Activated CD8-positive, alpha-beta T cell treated with anti-CD3 and anti-CD28 coated beads, Interleukin-2, amount 10 ng/mL, durations not matched to agents 7 days and 5 days (primary cell): ENCODE results near the gene TET2. TPM values are rescaled to one million over a fixed set of nuclear protein-coding genes. Genes with fewer than 3 reads are reported as not detected.

ENCODE experiments used
- ATAC-seq: fragments of 150-1000 bp; cut with Tn5 transposase; one replicate; pipeline ENCODE4 v1.10.0; 2021; ENCODE audit warnings: moderate library complexity
- CTCF ChIA-PET: fragments of 350-600 bp; sonication (Branson Sonifier 250); formaldehyde crosslinking; loops from one replicate; lab custom pipeline; 2021; ENCODE audit warnings: antibody characterized with exemption; lab: Charles Lee
- POLR2A ChIA-PET: fragments of 350-600 bp; sonication (Branson Sonifier 250); formaldehyde crosslinking; loops from one replicate; lab custom pipeline; 2021; ENCODE audit warnings: antibody characterized with exemption; lab: Charles Lee
- DNase-seq: peaks from one replicate; pipeline ENCODE4 v3.0.0-alpha.2; 2020
- H3K27ac Mint-ChIP-seq: one replicate; pipeline ENCODE4 v1.8.0; 2021; ENCODE audit warnings: mild to moderate bottlenecking, mixed read lengths
- H3K27me3 Mint-ChIP-seq: one replicate; pipeline ENCODE4 v1.8.0; 2021; ENCODE audit warnings: low read depth, mixed read lengths
- H3K36me3 Mint-ChIP-seq: one replicate; pipeline ENCODE4 v1.8.0; 2021; ENCODE audit warnings: low read depth, mixed read lengths
- H3K4me1 Mint-ChIP-seq: one replicate; pipeline ENCODE4 v1.8.0; 2021; ENCODE audit warnings: low read depth, mixed read lengths
- H3K4me3 Mint-ChIP-seq: one replicate; pipeline ENCODE4 v1.8.0; 2021; ENCODE audit warnings: mild to moderate bottlenecking, mixed read lengths
- H3K9me3 Mint-ChIP-seq: one replicate; pipeline ENCODE4 v1.8.0; 2022; ENCODE audit warnings: mixed read lengths; ENCODE audit not compliant: insufficient read depth
- total RNA-seq, 2 experiments: library from RNA; stranded (reverse); gene quantifications; one replicate each; pipeline ENCODE4 v1.2.3, GENCODE V29; 2021

TET2 gene
- total RNA-seq, 2 experiments from 2014 or later = 28.4 to 29.3 TPM

DNA sequence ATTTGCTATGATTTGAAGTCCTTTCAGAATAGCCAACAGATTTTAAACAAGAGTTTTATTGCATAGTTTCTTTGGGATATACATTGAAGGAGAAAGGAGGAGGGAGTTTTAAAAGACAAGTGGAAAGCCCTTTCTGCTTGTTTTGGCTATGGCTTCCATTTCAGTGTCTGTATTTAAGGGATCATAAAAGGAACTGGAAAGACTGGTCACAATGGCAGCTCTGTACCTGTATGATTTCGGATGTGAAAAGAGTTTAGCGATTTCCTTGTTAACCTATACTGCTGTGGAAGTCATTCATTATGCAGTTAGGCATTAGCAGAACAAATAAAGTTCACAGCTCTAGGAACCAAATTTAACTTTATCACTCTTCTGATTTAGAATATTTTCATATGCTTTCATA, 60.7 kb downstream of the TET2 start:
- Mint-ChIP-seq H3K27ac (no peak overlapping the region), H3K4me1 (no peaks in the 10 kb centered on the region), H3K9me3 (no peaks in the 10 kb centered on the region), H3K4me3 (no peak overlapping the region), H3K36me3 (peaks cover 32% of the 10 kb centered on the region), H3K27me3 (no peaks in the 10 kb centered on the region)
- ATAC-seq (no peak), DNase-seq (no peak)
- POLR2A ChIA-PET = no interaction called here
- CTCF ChIA-PET = no interaction called here

DNA sequence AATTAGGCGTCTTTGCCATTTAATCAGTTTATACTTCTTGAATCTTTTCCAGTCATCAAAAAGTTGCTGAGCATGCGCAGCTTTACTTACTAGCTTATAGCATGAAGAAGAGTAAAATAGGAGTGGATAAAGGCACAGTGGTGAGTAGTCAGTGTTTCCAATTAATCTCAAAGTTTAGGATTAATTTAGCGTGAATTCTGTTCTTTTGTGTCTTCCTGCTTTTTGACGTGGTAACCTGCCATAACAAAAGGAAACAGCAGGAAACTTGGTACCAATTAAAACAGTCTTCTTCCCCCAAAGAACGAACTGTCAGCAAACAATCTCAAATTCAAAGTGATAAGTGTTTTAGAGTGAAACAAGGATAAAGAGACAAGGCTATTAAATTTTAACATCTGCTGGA, 61.9 kb downstream of the TET2 start:
- no peak for DNase-seq
- no peaks in the 10 kb centered on the region for H3K9me3 Mint-ChIP-seq
- no peaks in the 10 kb centered on the region for H3K4me1 Mint-ChIP-seq
- POLR2A ChIA-PET = no interaction called here
- ATAC-seq = no peak
- no peaks in the 10 kb centered on the region for H3K27me3 Mint-ChIP-seq
- H3K36me3 Mint-ChIP-seq = peaks cover 34% of the 10 kb centered on the region
- no peak overlapping the region for H3K27ac Mint-ChIP-seq
- CTCF ChIA-PET = no interaction called here
- no peak overlapping the region for H3K4me3 Mint-ChIP-seq

DNA sequence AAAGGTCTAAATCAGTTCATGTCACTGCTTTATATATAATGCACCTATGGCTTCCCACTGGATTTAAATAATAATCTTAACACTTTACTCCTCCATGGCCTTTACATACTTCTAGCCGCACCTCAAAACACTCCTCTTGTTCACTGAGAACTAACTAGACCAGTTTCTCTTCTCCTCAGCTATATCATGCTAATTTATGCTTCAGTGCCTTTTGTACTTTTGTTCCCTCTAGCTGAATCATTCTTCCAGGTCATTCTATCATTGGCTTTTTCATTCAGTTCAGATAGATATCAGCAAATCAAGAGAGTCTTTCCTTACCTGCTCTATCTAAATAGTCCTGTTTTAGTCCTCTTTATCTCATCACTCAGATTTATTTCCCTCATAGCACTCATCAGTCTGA, 64.2 kb downstream of the TET2 start:
- ChIA-PET POLR2A (no interaction called here), CTCF (no interaction called here)
- ATAC-seq (no peak), DNase-seq (no peak)
- peaks cover 40% of the 10 kb centered on the region for H3K36me3 Mint-ChIP-seq
- no peak overlapping the region for H3K4me3 Mint-ChIP-seq
- H3K27me3 Mint-ChIP-seq = no peaks in the 10 kb centered on the region
- H3K4me1 Mint-ChIP-seq = peaks cover 11% of the 10 kb centered on the region
- no peaks in the 10 kb centered on the region for H3K9me3 Mint-ChIP-seq
- H3K27ac Mint-ChIP-seq = no peak overlapping the region

DNA sequence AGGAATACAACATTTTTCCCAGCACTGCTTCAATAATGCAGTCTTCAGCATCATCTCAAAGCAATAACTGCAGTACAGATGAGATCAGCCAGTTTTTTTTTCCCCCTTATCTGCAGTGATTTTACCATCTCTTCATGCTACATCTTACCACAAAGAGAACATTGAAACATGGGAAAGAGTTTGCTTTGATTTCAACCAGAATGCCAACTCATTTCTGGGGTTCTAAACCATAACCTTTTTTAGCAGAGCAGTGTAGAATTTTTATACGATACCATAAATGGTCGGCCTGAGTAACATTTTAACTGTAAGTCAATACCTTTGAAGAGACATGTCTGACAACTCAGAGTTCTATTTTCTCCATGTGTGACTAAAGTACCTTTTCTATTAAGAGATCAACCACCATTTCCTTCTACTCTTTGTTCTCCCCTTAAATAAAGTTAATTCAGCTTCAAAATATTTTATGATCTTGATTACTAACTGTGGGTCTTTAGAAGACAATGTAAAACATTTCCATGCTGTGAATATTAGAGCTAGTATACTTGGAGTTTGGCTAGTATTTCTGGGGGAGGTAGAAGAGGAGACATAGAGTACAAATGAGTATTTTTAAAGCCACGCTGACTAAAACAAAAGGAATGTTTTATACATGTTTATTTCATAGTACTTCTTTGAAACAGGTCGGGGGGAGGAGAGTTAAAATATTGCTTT, 69.1 kb downstream of the TET2 start:
- CTCF ChIA-PET = interaction anchor here (1.3 kb wide), 1 partner anchor 15 kb away, joined by 3 read pairs; no protein-coding TSS in a partner anchor
- peak; percentile 44 for ATAC-seq

DNA sequence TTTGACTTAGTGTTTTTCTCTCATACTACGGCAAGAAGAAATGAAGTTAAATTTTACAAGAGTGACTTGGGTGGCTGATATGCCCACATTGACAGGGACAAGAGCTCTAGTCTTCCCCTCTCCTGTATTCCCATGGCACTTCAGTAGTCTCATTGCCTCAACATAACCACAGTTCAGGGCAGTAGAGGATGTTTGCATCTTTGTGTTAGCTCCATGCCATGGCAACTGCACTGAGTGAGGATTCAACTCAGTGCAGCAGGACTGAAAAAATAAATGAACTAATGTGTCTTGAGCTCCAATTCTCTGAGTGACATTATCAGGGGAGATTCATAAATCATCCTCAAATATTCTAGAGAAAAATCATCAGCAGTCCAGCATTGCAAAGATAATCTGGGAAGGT, 78.8 kb downstream of the TET2 start:
- CTCF ChIA-PET = interaction anchor here (1.0 kb wide), 1 partner anchor 248 kb away, joined by 3 read pairs; the partner anchor contains the start of gene PPA2
- DNase-seq (no peak), ATAC-seq (no peak)
- POLR2A ChIA-PET = no interaction called here
- Mint-ChIP-seq H3K9me3 (no peaks in the 10 kb centered on the region), H3K27ac (no peak overlapping the region), H3K4me3 (no peak overlapping the region), H3K4me1 (no peaks in the 10 kb centered on the region), H3K36me3 (peaks cover 10% of the 10 kb centered on the region), H3K27me3 (no peaks in the 10 kb centered on the region)

More for the DNA sequence above, 69.1 kb downstream of the TET2 start:
- H3K27me3 Mint-ChIP-seq = no peaks in the 10 kb centered on the region
- no peak overlapping the region for H3K27ac Mint-ChIP-seq
- peaks cover 13% of the 10 kb centered on the region for H3K4me1 Mint-ChIP-seq
- no peak overlapping the region for H3K4me3 Mint-ChIP-seq
- POLR2A ChIA-PET = no interaction called here
- H3K9me3 Mint-ChIP-seq = no peaks in the 10 kb centered on the region
- no peak for DNase-seq
- peaks cover 28% of the 10 kb centered on the region for H3K36me3 Mint-ChIP-seq

DNA sequence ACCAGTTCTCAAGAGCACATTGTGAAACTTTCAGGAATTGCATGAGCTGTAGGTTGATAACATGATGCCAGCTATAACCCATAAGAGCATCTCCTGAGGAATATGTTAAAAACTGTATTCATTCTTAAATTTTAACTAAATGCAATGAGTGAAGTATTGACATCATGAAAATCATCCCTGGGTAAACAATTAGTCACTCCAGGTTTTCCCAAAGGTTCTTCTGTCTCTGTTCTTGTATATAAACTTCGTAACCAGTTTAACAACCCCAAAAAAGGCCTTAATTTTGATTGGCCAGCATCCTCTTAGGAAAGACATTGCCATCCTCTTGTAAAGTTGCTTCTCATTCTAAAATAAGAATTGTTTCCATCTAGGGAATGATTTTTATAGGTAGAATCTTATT, 80.4 kb downstream of the TET2 start:
- no peak for ATAC-seq
- H3K4me3 Mint-ChIP-seq = no peak overlapping the region
- H3K27ac Mint-ChIP-seq = no peak overlapping the region
- CTCF ChIA-PET = no interaction called here
- H3K27me3 Mint-ChIP-seq = no peaks in the 10 kb centered on the region
- POLR2A ChIA-PET = no interaction called here
- no peak for DNase-seq
- H3K4me1 Mint-ChIP-seq = no peaks in the 10 kb centered on the region
- no peaks in the 10 kb centered on the region for H3K9me3 Mint-ChIP-seq
- peaks cover 10% of the 10 kb centered on the region for H3K36me3 Mint-ChIP-seq

DNA sequence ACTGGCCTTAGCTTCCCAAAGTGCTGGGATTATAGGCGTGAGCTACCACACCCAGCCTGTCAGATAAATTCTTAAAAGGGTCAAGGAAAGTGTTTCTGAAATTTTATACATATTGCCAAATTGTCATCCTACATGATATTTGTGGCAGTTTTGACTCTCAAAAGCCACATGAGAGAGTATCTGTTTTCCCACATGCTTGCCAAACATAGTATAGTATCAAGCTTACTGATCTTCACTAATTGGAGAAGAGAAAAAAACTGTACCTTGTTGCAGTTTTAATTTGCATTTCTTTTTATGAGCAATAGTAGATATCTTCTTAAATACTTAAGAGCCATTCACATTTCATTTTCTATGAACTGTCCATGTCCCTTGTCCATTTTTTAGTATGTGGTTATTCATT, 83.6 kb downstream of the TET2 start:
- Mint-ChIP-seq H3K36me3 (peaks cover 31% of the 10 kb centered on the region), H3K27ac (no peak overlapping the region), H3K27me3 (no peaks in the 10 kb centered on the region), H3K4me3 (no peak overlapping the region), H3K4me1 (no peaks in the 10 kb centered on the region), H3K9me3 (no peaks in the 10 kb centered on the region)
- ChIA-PET CTCF (interaction anchor here (0.9 to 1.3 kb wide), 2 partner anchors 15 to 16 kb away, joined by 3 read pairs; no protein-coding TSS in a partner anchor), POLR2A (no interaction called here)
- no peak for ATAC-seq
- DNase-seq = no peak

DNA sequence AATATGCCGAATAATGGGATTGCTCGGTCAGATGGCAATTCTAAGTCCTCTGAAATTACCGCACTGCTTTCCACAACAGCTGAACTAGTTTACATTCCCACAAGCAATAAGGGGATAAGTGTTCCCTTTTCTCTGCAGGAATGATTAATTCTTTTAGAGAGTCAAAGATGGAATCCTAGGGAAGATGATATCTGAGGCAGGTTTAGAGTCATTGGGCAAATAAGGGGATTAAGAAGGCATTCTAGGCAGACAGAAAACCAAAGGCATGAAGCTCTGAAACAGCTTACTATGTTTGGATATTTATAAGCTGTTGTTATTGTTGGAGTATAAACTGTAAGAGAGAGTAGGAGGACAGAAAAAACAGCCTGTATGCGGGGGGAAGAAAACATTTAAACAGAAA, 85.7 kb downstream of the TET2 start:
- no peaks in the 10 kb centered on the region for H3K27me3 Mint-ChIP-seq

DNA sequence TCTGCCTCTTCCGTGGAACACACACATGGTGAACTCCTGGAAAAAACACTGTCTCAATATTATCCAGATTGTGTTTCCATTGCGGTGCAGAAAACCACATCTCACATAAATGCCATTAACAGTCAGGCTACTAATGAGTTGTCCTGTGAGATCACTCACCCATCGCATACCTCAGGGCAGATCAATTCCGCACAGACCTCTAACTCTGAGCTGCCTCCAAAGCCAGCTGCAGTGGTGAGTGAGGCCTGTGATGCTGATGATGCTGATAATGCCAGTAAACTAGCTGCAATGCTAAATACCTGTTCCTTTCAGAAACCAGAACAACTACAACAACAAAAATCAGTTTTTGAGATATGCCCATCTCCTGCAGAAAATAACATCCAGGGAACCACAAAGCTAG, 87.9 kb downstream of the TET2 start:
- peaks cover 60% of the 10 kb centered on the region for H3K36me3 Mint-ChIP-seq
- no peak overlapping the region for H3K4me3 Mint-ChIP-seq
- ATAC-seq (no peak), DNase-seq (no peak)
- POLR2A ChIA-PET = no interaction called here
- no peaks in the 10 kb centered on the region for H3K9me3 Mint-ChIP-seq
- no peak overlapping the region for H3K27ac Mint-ChIP-seq
- CTCF ChIA-PET = interaction anchor here (1.4 kb wide), 1 partner anchor 36 kb away, joined by 4 read pairs; no protein-coding TSS in a partner anchor
- H3K27me3 Mint-ChIP-seq = no peaks in the 10 kb centered on the region
- peaks cover 3% of the 10 kb centered on the region for H3K4me1 Mint-ChIP-seq

More for the DNA sequence above, 85.7 kb downstream of the TET2 start:
- ATAC-seq (no peak), DNase-seq (no peak)
- no peaks in the 10 kb centered on the region for H3K9me3 Mint-ChIP-seq
- ChIA-PET POLR2A (no interaction called here), CTCF (no interaction called here)
- no peak overlapping the region for H3K4me3 Mint-ChIP-seq
- H3K36me3 Mint-ChIP-seq = peaks cover 47% of the 10 kb centered on the region
- H3K27ac Mint-ChIP-seq = no peak overlapping the region
- peaks cover 3% of the 10 kb centered on the region for H3K4me1 Mint-ChIP-seq

DNA sequence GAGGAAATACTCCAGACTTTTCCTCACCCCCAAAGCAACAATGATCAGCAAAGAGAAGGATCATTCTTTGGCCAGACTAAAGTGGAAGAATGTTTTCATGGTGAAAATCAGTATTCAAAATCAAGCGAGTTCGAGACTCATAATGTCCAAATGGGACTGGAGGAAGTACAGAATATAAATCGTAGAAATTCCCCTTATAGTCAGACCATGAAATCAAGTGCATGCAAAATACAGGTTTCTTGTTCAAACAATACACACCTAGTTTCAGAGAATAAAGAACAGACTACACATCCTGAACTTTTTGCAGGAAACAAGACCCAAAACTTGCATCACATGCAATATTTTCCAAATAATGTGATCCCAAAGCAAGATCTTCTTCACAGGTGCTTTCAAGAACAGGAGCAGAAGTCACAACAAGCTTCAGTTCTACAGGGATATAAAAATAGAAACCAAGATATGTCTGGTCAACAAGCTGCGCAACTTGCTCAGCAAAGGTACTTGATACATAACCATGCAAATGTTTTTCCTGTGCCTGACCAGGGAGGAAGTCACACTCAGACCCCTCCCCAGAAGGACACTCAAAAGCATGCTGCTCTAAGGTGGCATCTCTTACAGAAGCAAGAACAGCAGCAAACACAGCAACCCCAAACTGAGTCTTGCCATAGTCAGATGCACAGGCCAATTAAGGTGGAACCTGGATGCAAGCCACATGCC, 89.7 kb downstream of the TET2 start:
- no peaks in the 10 kb centered on the region for H3K9me3 Mint-ChIP-seq
- H3K27ac Mint-ChIP-seq = no peak overlapping the region
- POLR2A ChIA-PET = no interaction called here
- DNase-seq (no peak), ATAC-seq (no peak)
- peaks cover 63% of the 10 kb centered on the region for H3K36me3 Mint-ChIP-seq
- H3K27me3 Mint-ChIP-seq = no peaks in the 10 kb centered on the region
- peaks cover 3% of the 10 kb centered on the region for H3K4me1 Mint-ChIP-seq
- no peak overlapping the region for H3K4me3 Mint-ChIP-seq
- CTCF ChIA-PET = no interaction called here

DNA sequence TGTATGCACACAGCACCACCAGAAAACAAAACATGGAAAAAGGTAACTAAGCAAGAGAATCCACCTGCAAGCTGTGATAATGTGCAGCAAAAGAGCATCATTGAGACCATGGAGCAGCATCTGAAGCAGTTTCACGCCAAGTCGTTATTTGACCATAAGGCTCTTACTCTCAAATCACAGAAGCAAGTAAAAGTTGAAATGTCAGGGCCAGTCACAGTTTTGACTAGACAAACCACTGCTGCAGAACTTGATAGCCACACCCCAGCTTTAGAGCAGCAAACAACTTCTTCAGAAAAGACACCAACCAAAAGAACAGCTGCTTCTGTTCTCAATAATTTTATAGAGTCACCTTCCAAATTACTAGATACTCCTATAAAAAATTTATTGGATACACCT, 90.2 kb downstream of the TET2 start:
- ATAC-seq (no peak), DNase-seq (no peak)
- no peaks in the 10 kb centered on the region for H3K9me3 Mint-ChIP-seq
- H3K36me3 Mint-ChIP-seq = peaks cover 63% of the 10 kb centered on the region
- H3K4me3 Mint-ChIP-seq = no peak overlapping the region
- ChIA-PET POLR2A (no interaction called here), CTCF (no interaction called here)
- H3K27me3 Mint-ChIP-seq = no peaks in the 10 kb centered on the region
- H3K4me1 Mint-ChIP-seq = peaks cover 3% of the 10 kb centered on the region
- H3K27ac Mint-ChIP-seq = no peak overlapping the region

DNA sequence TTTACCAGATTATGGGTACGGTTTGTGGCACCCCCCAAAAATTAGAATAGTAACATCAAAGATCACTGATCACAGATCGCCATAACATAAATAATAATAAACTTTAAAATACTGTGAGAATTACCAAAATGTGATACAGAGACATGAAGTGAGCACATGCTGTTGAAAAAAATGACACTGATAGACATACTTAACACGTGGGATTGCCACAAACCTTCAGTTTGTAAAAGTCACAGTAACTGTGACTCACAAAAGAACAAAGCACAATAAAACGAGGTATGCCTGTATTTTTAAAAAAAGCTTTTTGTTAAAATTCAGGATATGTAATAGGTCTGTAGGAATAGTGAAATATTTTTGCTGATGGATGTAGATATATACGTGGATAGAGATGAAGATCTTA, 93.4 kb downstream of the TET2 start:
- H3K4me3 Mint-ChIP-seq = no peak overlapping the region
- CTCF ChIA-PET = no interaction called here
- H3K27ac Mint-ChIP-seq = no peak overlapping the region
- no peaks in the 10 kb centered on the region for H3K27me3 Mint-ChIP-seq
- H3K9me3 Mint-ChIP-seq = peaks cover 4% of the 10 kb centered on the region
- peaks cover 60% of the 10 kb centered on the region for H3K36me3 Mint-ChIP-seq
- ATAC-seq (no peak), DNase-seq (no peak)
- POLR2A ChIA-PET = no interaction called here
- peaks cover 3% of the 10 kb centered on the region for H3K4me1 Mint-ChIP-seq
